GM19023 (cell line): ENCODE measurements around the gene PRPH2.

Source experiments
- ATAC-seq: cut with Tn5 transposase; IDR thresholded peaks from one replicate; pipeline ENCODE4 v1.9.1; 2021; ENCODE audit warnings: mild to moderate bottlenecking, moderate library complexity; ENCODE audit not compliant: unreplicated experiment

Gene PRPH2, protein sequence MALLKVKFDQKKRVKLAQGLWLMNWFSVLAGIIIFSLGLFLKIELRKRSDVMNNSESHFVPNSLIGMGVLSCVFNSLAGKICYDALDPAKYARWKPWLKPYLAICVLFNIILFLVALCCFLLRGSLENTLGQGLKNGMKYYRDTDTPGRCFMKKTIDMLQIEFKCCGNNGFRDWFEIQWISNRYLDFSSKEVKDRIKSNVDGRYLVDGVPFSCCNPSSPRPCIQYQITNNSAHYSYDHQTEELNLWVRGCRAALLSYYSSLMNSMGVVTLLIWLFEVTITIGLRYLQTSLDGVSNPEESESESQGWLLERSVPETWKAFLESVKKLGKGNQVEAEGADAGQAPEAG

GRCh38 chr6:42722497-42722896 lies at the start of gene PRPH2:
TSS of gene PRPH2 (minus strand) at chr6:42722597. CDS start at chr6:42722334, 263 bp downstream.
- ATAC-seq: no peak

DNA sequence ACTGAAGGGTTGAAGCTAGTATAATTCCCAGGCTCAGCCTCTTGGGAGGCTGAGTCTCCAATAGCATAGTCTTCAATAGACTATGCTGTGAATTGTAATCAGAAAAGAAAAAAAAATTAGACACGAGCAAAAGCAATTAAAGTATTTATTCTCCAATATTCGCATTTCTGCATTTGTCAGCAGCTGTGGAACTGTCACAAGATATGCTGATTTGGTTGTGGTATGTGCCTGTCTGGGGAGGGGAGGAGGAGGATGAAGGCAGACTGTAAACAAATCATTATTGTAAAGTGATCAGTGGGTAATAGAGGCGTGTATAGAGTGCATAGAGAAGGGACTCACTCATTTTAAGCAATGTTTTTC lies 49.3 kb upstream of the PRPH2 start:
- ATAC-seq: no peak

DNA sequence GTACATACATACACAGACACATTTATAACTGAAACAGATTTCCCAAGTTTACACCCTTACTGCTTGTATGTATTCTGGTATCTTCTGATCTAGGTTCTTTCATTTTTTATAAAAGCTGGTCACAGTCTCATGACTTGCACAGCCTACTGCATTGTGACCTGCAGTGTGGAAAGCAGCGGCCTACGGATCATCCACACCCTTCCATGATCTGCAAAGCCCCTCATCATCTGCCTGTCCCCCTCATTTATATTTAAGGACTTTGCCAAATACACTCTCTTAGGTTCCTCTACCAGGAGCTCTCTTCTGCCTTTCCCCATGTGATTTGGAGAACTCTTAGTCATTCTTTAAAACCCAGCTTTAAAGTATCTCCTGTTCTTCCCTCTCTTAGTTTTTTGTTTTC lies 47.4 kb upstream of the PRPH2 start:
- ATAC-seq: no peak

GRCh38 chr6:42769051-42769450 lies 46.7 kb upstream of the PRPH2 start:
- ATAC-seq: no peak

- ATAC-seq: no peak
Observed at GRCh38 chr6:42766163-42766670, 43.8 kb upstream of the PRPH2 start.

GRCh38 chr6:42764911-42765648 lies 42.7 kb upstream of the PRPH2 start:
- ATAC-seq: no peak

DNA sequence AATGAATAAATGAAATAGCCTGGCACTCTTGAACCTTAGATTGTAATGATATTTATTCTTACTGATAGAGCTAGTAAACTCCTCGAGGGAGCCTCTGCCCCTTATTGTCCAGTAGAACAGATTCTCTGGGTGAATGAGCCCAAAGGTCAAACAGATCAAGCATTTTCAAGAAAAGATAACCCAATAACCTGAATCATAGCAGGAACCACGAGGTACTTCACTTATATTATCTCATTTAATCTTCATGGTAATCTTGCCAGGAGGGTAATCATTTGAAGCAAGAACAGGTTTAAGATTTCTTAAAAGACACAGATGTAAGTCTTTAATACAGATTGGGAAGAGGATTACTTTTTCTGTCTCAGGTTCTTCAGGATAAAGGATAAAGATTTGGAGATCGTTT lies 40.6 kb upstream of the PRPH2 start:
- ATAC-seq: no peak

DNA sequence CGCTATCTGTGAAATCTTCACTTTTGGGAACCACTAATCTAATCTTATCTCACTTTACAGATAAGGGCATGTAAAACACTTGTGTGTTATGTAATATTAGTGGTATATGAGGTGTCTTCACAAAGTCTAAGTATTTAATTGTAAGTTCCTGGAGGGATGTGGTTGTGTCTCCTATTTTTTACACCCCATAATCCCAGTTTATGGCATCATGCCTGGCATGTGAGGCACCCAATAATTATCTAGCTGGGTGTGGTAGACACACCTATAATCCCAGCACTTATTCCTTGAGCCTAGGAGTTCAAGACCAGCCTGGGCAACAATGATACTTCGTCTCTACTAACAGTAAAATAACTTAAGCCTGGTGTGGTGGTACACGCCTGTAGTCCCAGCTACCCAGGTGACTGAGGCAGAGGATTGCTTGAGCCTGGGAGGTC lies 40.0 kb upstream of the PRPH2 start:
- no peak for ATAC-seq

DNA sequence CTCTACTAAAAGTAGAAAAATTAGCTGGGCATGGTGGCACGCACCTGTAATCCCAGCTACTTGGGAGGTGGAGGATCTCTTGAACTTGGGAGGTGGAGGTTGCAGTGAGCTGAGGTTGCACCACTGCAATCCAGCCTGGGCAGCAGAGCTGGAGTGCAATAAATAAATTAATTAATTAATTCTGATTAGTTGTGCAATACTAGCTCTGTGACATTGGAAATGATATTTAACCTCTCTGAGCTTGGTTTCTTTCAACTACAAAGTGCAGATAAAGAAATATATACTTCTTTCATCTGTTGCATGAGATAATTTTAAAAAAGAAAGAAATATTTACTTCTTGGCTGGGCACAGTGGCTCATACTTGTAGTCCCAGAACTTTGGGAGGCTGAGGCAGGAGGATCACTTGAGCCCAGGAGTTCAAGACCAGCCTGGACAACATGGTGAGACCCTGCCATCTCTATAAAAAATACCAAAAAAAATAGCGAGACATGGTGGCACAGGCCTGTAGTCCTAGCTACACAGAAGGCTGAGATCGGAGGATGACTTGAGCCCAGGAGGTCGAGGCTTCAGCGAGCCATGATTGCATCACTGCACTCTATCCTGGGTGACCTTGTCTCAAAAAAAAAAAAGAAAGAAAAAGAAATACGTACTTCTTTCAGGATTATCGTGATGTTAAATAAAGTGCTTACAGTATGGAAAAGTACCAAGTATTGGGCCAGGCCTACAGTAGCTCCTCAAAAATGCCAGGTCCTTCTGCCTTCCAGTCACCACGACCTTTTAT lies 39.1 kb upstream of the PRPH2 start:
- no peak for ATAC-seq

- no peak for ATAC-seq
Observed at GRCh38 chr6:42758756-42759430, 36.5 kb upstream of the PRPH2 start.

DNA sequence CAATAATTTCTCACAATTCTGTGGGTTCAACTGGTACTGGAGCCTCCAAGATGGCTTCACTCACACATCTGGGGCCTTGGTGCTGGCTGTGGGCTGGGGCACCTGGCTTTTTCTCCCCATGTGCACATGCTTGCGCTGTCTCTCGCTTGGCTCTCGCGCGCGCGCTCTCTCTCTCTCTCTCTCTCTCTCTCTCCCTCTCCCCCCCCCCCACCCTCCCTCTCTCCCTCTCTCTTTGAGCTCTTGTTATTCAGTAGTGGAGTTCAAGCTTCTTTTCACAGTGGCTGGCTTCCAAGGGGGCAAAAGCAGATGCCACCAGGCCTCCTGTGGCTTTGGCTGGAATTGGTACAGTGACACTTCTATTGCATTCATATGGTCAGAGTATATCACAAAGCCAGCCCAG lies 34.3 kb upstream of the PRPH2 start:
- ATAC-seq: no peak

DNA sequence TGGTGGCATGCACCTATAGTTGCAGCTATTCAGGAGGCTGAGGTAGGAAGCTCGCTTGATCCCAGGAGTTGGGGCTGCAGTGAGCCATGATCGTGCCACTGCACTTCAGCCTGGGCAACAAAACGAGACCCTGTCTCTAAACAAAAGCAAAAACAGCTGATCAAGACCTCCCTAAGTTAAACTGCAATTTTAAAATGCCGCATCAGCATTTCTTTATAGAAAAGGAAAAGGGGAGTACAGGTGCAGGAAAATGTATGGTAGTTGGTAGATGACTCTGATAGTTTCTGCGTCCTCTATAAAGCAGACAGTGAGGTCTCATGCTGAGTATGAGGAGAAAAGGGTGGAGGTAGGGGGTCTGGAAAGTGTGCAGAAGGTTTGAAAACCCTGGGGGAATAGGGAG lies 32.4 kb upstream of the PRPH2 start:
- ATAC-seq: no peak

GRCh38 chr6:42751055-42751454 lies 28.7 kb upstream of the PRPH2 start:
- no peak for ATAC-seq

DNA sequence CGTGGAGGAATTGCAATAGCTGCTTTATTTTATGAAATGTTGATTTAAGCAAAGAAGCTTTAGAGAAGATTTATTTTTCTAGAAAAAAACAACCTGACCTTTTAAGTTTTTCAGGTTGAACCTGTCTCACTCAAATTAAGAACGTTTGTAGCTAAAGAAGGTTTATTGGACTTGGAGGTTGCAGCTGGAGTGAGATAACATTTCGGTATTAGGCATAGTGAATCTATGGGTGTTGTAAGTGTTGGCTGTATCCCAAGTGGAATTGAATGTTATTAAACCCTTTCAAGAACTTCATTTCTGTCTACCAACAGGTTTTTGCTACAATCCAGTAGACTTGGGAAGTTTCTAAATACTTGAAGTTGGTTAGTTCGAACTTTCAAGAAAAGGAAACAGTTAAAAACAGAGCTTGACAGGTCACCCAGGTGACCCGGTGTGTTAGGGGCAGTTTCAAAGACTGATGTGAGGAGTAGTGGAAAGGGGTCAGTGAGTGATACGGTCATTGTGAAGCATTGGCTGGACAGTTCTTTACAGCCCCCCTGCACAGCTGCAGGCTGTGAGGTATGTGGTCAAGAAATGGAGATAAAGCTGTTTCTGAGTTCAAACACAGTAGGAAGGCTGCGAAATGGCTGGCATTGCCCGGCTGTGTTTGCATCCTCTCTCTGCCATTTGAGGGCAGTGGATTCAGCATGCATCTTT lies 26.0 kb upstream of the PRPH2 start:
- no peak for ATAC-seq

DNA sequence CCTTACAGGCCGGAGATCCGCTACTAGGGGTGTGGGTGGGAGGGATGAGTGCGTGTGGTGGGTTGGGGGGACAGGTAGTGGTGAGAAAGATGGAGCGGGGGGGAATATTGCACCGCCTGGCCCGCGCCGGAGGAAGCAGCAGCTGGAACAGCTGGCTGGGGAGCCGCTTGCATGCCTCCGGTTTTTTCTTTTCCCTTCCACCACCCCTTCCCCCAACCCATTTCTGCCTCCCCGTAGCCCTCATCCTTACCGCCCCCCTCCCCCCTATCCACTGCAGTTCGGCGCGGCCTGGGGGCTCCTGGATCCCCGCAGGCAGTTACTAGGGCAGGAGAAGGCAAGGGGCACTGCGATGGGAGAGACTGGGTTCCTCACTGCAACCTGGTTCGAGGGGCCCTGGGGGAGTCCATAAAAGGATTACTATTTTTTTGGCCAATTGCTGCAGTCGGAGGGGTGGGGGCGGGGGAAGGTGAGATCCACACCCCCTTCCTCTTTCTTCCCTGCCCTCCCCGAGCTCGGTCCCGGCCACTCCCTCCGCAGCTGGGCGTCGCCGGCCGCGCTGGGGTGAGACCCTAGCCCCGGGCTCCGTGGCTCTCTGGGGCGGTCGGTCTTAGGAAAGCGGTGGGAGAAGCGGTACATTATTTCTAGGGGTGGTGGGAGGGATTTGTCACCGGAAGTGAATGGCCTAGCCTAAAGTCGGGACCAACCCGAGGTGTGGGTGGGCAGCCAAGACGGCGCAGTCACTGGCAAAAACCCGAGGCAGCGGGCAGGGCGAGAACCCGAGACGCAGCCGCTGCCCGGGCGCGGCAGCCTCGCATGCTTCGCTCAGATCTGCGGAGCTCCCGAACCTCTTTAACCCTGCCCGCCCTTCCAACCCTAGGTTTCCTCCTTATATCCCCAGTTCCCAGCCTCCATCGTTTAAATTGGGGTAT lies 24.3 kb upstream of the PRPH2 start:
- peak; percentile 59 for ATAC-seq

DNA sequence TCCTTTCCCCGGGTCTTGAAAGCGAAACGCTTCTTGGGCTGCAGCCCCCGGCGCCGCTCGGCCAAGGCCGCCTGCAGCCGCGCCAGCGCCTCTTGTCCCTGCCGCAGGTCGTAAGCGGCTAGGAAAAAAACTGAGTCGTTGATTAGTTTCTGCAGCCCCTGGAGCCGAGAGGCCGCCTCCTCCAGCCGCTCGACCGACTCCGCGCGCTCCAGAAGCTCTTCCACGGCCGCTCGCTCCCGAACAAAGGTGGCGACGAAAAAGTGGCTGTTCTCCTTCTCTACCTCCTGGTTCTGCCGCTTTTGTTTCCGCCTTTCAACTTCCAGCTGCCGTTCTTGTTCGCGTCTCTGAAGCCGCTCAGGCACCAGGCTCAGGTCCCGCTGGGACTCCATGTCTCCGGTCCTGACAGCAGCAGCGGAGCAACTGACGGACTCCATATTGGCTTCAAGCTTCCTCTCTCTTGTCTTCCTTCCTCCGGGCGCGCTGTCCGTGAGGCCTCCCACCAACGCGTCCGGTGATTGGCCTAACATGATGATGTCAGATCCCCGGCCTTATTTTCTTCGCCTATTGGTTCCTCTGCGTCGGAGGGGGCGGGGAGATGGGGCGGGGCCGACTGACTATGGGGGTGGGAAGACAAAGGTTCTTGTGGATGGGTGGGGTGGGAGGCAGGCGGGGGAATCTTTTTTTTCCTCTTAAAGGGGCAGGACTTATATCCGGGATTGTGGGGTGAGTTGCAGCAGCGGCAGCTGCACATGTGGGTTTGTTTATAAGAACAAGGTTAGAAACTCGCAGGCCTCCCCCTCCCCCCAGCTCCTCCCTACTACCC lies 23.5 kb upstream of the PRPH2 start, which contains the start of gene TBCC:
Gene TBCC (minus strand): TSS at position 464 of the 823 bp plus-strand sequence. CDS start 30 bp downstream, at position 434.
- ATAC-seq: peak; percentile 76

DNA sequence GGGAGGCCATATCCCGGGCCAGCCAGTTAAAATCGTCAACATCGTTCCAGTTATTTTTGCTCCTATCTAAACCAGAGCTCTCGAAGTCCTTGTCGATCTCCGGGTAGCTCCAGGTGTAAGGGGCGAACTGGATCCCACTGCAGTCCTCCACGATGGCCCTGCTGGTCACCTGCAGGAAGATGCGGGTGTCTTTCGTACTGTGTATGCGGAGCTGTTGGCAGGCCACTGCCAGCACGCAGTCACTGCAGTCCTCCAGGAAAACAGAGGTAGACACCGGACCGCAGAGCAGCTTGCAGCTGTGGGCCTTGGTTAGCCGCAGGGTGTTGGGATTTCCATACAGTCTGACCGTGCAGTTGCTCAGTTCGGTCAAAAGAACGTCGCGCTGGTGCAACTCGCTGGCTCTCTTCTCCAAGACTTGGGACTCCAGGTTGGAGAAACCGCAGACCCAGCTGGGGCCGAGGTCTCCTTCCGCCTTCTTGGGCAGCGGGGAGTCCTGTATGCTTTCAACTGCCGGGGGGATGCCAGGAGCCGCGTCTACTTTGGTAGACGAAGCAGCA lies 22.8 kb upstream of the PRPH2 start:
- no peak for ATAC-seq

- no peak for ATAC-seq
Observed at GRCh38 chr6:42744351-42744893, 22.0 kb upstream of the PRPH2 start.
